SK-N-MC (cell line): Measurements from ENCODE around the gene PRDM16.

Experiments
- DNase-seq: peaks from one replicate; pipeline ENCODE4 v3.0.0-alpha.2; 2011; ENCODE audit warnings: low read depth, low spot score
- H3K27ac ChIP-seq: fragments of 200-600 bp; sonication (generic); 2 replicates; pipeline ENCODE4 v1.5.1; 2016; ENCODE audit warnings: mixed run types
- H3K36me3 ChIP-seq: fragments of 200-600 bp; sonication (generic); 2 replicates; pipeline ENCODE4 v1.6.1; 2017; ENCODE audit warnings: antibody characterized with exemption, low read length, mixed read lengths; ENCODE audit not compliant: insufficient read depth
- H3K4me3 ChIP-seq: fragments of 200-600 bp; sonication (generic); 2 replicates; pipeline ENCODE4 v1.5.1; 2016
- H3K9ac ChIP-seq: fragments of 200-600 bp; sonication (generic); 2 replicates; pipeline ENCODE4 v1.8.0; 2017; ENCODE audit warnings: mixed run types, mixed read lengths; ENCODE audit not compliant: insufficient read length
- H3K9me3 ChIP-seq: fragments of 200-600 bp; sonication (generic); 2 replicates; pipeline ENCODE4 v1.6.1; 2017; ENCODE audit warnings: low read depth, mild to moderate bottlenecking, antibody characterized with exemption, low read length, moderate library complexity, mixed read lengths
- EZH2 ChIP-seq: fragments of 200-600 bp; sonication (generic); IDR thresholded peaks from one replicate; pipeline ENCODE4 v1.6.1; 2017; ENCODE audit warnings: antibody characterized with exemption
- FOXP2 ChIP-seq: optimal IDR thresholded peaks from 2 replicates; pipeline ENCODE3; 2011; ENCODE audit warnings: mild to moderate bottlenecking, moderate library complexity; ENCODE audit not compliant: insufficient read depth; ENCODE audit errors: extremely low read length, control extremely low read depth
- POLR2AphosphoS5 ChIP-seq: IDR thresholded peaks from 2 replicates; pipeline ENCODE4 v1.6.1; 2012; ENCODE audit warnings: mild to moderate bottlenecking, low read depth, low read length, borderline replicate concordance

PRDM16 gene

DNA sequence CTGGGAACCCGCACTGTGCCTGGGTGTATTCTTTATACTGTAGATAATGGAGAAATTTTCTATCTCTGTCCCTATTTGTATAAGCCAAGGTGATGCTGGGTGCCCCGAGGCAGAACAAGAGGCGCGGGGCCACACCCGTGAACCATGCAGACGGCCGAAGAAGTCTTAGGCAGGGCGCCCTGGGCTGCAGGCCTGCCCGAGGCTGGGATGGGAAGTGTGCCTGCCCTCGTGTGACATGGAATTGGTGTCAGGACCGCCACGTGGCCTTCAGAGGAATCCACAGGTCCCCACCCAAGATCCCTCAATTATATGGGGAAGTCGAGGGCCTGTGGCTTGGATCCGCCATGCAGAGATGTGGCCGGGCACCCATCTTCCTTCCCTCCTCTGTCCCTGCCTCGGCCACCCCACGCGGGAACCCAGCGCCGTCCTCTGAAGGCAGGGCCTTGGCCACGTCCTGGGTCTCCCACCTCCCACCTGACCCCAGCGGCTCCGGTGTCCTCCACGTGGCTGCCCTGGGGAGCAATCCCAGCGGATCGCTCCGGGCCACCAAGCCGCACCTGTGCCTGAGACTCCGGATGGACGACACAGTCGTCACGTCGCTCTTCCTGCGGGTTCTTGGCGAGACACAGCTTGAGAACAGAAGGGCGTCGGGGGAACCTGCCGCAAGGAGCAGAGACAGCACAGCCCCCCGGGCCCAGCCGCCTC, 365.6 kb downstream of the PRDM16 start:
- no peak for TF ChIP-seq EZH2
- Histone ChIP-seq H3K4me3 (no peak overlapping the region), H3K9me3 (no peaks in the 10 kb centered on the region), H3K9ac (no peak overlapping the region), H3K36me3 (no peaks in the 10 kb centered on the region), H3K27ac (no peak overlapping the region)
- DNase-seq, result no peak

DNA sequence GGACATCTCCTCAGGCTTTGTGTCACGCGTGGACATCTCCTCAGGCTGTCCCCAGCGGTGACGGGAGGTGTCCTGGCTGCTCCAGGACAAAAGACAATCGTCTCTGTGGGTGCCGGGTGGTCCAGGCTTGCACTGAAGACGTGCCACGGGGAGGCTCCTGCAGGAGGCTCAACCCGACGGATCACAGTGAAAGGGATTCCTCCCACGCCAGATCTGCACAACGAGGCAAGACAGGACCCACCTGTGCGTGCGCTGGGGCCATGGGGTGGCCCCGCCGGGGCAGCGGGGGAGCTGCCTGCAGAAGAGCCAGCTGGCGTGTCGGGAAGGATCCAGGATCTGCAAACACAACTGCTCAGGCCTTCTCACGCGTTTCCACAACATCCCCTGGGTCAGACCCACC, 366.7 kb downstream of the PRDM16 start:
- H3K9me3 ChIP-seq, result no peaks in the 10 kb centered on the region
- no peak for DNase-seq
- no peak overlapping the region for H3K4me3 ChIP-seq
- no peak overlapping the region for H3K27ac ChIP-seq
- TF ChIP-seq POLR2AphosphoS5 (no peak), FOXP2 (no peak), EZH2 (no peak)
- no peak overlapping the region for H3K9ac ChIP-seq
- H3K36me3 ChIP-seq, result no peaks in the 10 kb centered on the region

DNA sequence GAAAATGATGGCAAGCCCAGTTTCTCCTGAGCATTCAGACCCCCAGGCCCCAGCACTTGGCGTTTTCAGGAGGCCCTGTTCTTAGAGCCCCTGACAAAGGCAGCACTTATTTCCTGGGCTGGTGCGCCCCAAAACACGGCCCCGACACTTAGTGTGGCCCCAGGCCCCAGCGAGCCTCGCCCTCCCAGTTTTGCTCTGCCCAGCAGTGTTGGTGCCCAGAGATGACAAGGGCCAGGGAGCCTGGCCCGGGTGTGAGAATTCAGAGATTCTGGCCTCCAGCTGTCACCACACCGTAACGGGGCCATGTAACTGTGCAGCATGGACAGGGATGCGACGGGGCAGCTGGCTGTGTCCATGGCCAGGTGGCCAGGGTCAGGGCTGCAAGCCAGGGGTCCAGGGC, 367.4 kb downstream of the PRDM16 start:
- Histone ChIP-seq H3K4me3 (no peak overlapping the region), H3K9ac (no peak overlapping the region), H3K9me3 (no peaks in the 10 kb centered on the region), H3K36me3 (no peaks in the 10 kb centered on the region), H3K27ac (no peak overlapping the region)
- DNase-seq, result no peak
- TF ChIP-seq EZH2 (no peak), FOXP2 (no peak), POLR2AphosphoS5 (no peak)

DNA sequence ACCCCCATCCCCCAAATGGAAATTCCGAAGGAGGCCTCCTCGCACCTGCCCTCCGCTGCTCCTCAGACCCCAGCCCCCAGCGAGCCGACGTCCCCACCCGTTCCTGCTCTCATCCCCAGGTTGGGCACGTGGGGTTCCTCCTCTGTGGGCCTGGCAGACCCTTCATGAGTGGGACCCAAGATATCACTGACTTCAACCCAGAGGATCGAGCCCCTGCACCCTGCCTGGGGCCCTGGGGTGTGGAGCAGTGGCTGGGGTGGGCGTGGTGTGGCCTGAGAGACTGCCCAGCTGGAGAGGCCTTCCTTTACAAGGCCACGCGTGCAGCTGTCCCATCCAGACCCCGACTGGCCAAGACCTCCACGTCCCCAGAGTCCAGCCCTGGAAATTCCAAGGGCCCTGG, 367.9 kb downstream of the PRDM16 start:
- DNase-seq, result no peak
- H3K9me3 ChIP-seq, result no peaks in the 10 kb centered on the region
- H3K27ac ChIP-seq, result no peak overlapping the region
- TF ChIP-seq EZH2 (no peak), FOXP2 (no peak), POLR2AphosphoS5 (no peak)
- no peak overlapping the region for H3K4me3 ChIP-seq
- H3K9ac ChIP-seq, result no peak overlapping the region
- H3K36me3 ChIP-seq, result no peaks in the 10 kb centered on the region

DNA sequence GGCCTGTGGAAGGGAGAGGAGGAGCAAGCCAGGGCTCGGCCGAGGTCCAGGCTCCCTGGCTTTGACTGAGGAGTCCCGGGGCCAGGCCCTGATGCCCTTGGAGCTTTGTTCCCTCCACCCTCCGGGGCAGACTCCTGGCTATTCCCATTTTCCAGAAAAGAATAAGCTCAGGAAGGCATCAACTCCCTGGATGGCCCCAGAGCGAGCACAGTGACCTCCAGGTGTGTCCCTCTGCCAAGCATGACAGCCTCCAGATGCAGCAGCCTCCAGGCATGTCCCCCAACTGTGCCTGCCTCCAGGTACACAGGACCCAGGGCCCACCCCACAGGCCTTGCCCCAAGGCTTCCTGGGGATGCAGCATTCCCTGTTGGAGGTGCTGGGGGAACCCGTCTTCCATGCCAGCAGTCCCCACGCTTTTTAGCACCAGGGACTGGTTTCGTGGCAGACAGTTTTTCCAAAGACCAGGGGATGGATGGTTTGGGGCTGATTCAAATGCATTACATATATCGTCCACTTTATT, 369.7 kb downstream of the PRDM16 start:
- no peak overlapping the region for H3K27ac ChIP-seq
- no peaks in the 10 kb centered on the region for H3K9me3 ChIP-seq
- no peak for DNase-seq
- no peak overlapping the region for H3K9ac ChIP-seq
- no peak overlapping the region for H3K4me3 ChIP-seq
- TF ChIP-seq FOXP2 (no peak), POLR2AphosphoS5 (no peak), EZH2 (no peak)
- H3K36me3 ChIP-seq, result no peaks in the 10 kb centered on the region

DNA sequence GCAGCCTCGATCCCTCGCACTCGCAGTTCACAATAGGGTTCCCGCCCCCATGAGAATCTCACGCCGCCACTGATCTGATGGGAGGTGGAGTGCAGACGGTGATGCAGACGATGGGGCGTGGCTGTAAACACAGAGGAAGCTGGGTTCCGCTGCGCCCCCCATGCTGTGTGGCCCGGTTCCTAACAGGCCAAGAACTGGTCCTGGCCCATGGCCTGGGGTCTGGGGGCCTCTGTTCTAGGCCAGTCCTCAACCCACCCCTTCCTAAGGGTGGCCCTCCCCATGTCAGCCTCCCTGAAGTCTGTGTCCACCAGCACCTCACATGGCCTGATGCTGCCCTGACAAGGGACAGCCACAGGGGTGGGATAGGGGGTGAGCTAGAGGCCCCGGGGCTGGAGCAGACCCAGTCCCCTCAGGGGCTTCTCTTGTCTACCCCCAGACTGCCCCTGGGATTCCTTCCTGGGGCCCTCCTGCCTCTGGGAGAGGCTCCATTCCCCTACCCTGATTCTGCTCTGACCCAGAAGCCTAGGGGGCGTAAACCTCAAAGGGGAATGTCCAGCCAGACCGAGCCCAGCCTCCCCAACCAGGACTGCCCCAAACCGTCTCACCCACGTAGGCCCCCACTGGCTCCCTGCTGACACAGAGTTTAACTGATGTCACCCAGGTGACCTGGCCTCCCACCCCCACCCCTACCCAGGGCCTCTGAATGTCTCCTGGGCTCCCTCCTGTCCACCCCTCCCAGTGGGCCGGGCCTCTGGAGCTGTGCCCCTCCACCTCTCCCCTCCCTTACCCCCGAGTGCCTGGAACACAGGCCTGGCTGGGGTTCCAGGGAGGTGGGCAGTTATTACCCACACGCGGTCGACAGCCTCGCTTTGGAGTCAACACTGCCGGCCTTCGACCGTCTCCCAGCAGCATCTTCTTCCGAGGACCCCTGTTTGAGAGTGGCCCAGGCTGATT, 370.6 kb downstream of the PRDM16 start:
- H3K9me3 ChIP-seq, result no peaks in the 10 kb centered on the region
- no peak for DNase-seq
- TF ChIP-seq POLR2AphosphoS5 (no peak), EZH2 (no peak), FOXP2 (no peak)
- no peak overlapping the region for H3K27ac ChIP-seq
- no peak overlapping the region for H3K9ac ChIP-seq
- no peak overlapping the region for H3K4me3 ChIP-seq
- H3K36me3 ChIP-seq, result no peaks in the 10 kb centered on the region

DNA sequence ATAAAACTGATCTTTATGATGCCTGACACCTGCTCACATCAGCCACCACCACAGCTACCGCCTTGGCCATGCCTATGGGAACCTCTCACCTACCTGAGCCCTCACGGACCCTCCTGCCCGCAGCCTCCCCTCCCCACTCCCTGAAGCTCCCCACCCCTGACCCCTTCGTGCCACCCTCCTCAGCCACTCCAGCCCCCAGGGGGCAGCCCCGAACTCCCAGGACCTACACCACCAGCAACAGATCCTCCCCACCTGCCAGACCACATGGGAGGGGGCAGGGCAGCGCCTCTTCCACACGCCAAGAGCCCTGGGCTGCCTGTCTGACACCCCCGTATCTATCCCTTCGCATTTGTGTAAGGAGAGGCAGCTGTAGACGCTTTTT, 371.3 kb downstream of the PRDM16 start:
- TF ChIP-seq FOXP2 (no peak), EZH2 (no peak), POLR2AphosphoS5 (no peak)
- H3K9ac ChIP-seq, result no peak overlapping the region
- H3K9me3 ChIP-seq, result no peaks in the 10 kb centered on the region
- DNase-seq, result no peak
- H3K36me3 ChIP-seq, result no peaks in the 10 kb centered on the region
- H3K4me3 ChIP-seq, result no peak overlapping the region
- no peak overlapping the region for H3K27ac ChIP-seq

DNA sequence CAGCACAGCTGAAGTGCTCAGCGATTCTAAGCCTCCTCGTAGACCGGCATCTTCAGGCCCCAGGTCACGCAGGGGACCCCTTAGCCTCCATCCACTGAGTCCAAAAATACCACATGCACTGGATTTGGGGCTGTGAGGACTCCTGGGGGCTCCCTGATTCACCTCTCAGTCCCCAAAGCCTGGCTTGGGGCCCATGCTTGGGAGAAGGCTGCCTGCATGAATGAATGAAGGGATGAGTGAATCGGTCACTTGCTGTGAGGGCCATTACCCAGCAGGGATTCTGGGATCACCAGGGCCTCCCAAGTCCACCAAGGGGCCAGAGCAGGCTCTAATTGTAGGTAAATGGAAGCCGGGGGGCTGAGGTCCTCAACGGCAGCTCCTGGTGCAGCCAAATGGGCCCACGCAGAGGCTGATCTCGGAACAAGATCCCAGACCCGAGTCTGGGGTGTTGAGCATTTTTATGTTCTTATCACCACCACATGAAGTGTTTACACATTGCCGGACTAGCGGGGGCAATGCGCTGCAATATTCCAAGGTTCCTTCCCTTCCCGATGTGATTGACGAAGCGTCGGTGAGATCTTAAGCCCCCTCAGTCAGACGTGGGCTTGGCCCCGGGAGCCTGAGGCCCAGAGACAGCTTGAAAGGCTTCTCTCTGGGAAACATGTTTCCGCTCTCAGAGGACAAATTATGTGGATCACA, 371.9 kb downstream of the PRDM16 start:
- Histone ChIP-seq H3K9me3 (no peaks in the 10 kb centered on the region), H3K36me3 (no peaks in the 10 kb centered on the region), H3K4me3 (no peak overlapping the region), H3K9ac (no peak overlapping the region), H3K27ac (no peak overlapping the region)
- no peak for DNase-seq
- no peak for TF ChIP-seq POLR2AphosphoS5
- TF ChIP-seq FOXP2, result no peak
- no peak for TF ChIP-seq EZH2
